ENCODE results near the gene CFAP20DC. TPM values are rescaled to one million over a fixed set of nuclear protein-coding genes. Genes with fewer than 3 reads are reported as not detected.
"Not testable (repeated sequence)": the region's sequence is repeated elsewhere in the genome, so short reads cannot be mapped to it uniquely, and the experiment has no call there.

CFAP20DC gene
- polyA plus RNA-seq, 2 of the 4 experiments (the other 2 are of a cell fraction) = 2.5 to 6.0 TPM

DNA sequence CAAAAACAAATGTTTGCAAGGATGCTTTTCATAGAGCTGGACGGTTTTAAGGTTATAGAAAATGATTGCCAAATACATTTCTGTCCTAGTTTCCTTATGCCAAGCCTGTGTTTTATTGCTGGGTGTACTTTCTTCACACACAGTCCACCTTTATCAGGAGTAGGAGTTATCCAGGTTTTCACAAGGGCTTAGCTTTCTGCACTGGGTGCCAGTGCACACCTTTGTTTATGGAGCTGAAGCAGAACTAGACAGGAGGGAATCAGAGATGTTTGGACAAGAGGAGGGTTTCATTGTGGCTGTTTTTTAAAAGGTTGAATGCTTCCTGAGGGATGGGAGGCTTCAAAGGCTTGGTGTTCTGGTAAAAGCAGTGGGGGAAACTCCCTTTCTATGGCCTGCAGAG lies 353.7 kb downstream of the CFAP20DC start:
- Histone ChIP-seq H3K4me2 (no peak overlapping the region), H3K9me3 (0 out of 3 replicates have a peak, but pooled peaks cover 8% of the 10 kb centered on the region), H3K4me1 (no peaks in the 10 kb centered on the region), H3K4me3 (no peak overlapping the region), H3K27ac (no peak overlapping the region)
- ATAC-seq = no peak
- 4% methylated on average over 1 of the region's 1 CpG for WGBS (ENCODE audit: missing lambda C conversion rate)
- ChIA-PET POLR2A (no interaction called here), CTCF (no interaction called here)
- no peak for TF ChIP-seq HEYL (CRISPR knock-in tag; IDR thresholded peaks at IDR 0.05)
- FAIRE-seq = no peak
- DNase-seq (ENCODE audit: low read depth in 1 of 2, low spot score in 1 of 2) = no peak

DNA sequence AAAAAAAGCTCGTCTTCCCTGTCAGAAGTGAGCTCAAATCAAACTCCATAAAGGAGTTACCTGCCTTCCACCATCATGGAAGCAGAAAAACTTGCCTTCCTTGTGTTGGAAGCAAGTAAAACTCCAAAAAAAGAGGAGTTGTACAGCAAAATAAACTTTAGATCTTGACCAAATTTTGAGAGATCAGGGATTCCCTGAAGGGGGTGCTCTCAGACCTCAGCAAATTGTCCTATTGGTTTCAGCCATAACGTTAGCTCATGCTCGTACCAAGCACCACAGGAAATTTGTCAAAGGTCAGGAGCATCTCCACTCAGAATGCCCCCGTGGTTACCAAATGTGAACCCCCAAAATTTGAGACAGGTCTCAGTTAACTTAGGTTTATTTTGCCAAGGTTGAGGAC lies 354.5 kb downstream of the CFAP20DC start:
- H3K27ac ChIP-seq; H3K4me2 ChIP-seq; POLR2A ChIA-PET; H3K4me1 ChIP-seq; DNase-seq (ENCODE audit: low read depth in 1 of 2, low spot score in 1 of 2); H3K4me3 ChIP-seq; H3K9me3 ChIP-seq; CTCF ChIA-PET; ATAC-seq; FAIRE-seq: not testable (repeated sequence)
- WGBS (ENCODE audit: missing lambda C conversion rate) = 1% methylated on average over 4 of the region's 4 CpGs

DNA sequence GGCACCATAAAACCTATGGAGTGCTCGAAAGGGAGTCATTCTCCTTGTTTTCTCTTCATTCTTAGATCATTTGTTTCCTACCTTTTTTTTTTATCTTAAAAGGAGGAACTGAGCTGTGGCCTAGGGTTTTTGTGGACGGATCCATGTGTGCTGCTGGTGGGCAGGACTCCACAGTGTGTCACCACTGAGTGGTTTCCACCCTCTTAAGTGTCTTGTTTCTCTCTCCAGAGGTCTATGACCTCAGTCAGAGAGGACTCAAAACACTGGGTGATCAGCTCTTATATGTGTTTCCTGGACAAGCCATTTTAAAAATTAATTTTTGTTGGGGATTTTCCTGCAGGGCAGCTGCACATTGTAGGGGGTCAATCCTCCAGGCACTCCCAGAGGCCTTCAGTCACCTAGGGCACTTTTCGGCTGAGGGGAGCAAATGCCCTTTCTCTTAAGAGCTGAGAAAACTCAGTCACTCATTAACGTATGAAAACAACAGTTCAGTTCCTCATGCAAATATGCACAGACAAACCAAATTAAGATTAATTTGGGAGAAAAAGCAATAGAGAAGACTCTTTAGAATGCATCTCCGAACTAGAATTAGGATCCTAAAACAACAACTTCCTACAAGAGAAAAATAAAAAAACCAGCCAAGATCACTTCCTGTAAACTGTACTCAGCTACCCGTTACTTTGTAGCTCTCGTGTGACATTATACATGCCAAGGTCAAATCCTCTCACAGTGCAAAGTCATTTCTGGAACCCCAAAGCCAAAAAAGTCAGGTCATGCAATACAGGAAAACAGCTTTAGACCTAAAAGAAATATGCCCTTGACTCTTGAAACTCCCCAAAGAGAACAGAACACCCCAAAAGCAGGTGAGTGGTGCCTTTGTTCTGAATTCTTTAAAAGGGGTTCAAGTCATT lies 355.6 kb downstream of the CFAP20DC start:
- ChIA-PET POLR2A (no interaction called here), CTCF (no interaction called here)
- FAIRE-seq = no peak
- no peak for ATAC-seq
- WGBS (ENCODE audit: missing lambda C conversion rate) = 19% methylated on average over 7 of the region's 7 CpGs
- Histone ChIP-seq H3K4me2 (no peak overlapping the region), H3K27ac (no peak overlapping the region), H3K4me3 (no peak overlapping the region), H3K4me1 (no peaks in the 10 kb centered on the region), H3K9me3 (0 out of 3 replicates have a peak, but pooled peaks cover 8% of the 10 kb centered on the region)
- TF ChIP-seq POLR2AphosphoS2 (conservative IDR thresholded peaks at IDR 0.05; ENCODE audit: low read length) (no peak), RNF2 (IDR thresholded peaks at IDR 0.05; ENCODE audit: borderline replicate concordance, low read depth) (no peak), CHD4 (IDR thresholded peaks at IDR 0.05; ENCODE audit: borderline replicate concordance) (no peak), GATA3 (IDR thresholded peaks at IDR 0.05; ENCODE audit: borderline replicate concordance) (no peak), RAD21 (conservative IDR thresholded peaks at IDR 0.05 in 1 of 2, IDR thresholded peaks at IDR 0.05 in 1 of 2) (no peak), ZSCAN20 (CRISPR knock-in tag; IDR thresholded peaks at IDR 0.05) (no peak), JUN (IDR thresholded peaks at IDR 0.05) (no peak), EHF (CRISPR knock-in tag; IDR thresholded peaks at IDR 0.05) (no peak), FOXS1 (CRISPR knock-in tag; IDR thresholded peaks at IDR 0.05) (no peak)
- TF ChIP-seq, protein P1, sequence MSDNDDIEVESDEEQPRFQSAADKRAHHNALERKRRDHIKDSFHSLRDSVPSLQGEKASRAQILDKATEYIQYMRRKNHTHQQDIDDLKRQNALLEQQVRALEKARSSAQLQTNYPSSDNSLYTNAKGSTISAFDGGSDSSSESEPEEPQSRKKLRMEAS (IDR thresholded peaks at IDR 0.05) = no peak
- no peak for DNase-seq (ENCODE audit: low read depth in 1 of 2, low spot score in 1 of 2)

DNA sequence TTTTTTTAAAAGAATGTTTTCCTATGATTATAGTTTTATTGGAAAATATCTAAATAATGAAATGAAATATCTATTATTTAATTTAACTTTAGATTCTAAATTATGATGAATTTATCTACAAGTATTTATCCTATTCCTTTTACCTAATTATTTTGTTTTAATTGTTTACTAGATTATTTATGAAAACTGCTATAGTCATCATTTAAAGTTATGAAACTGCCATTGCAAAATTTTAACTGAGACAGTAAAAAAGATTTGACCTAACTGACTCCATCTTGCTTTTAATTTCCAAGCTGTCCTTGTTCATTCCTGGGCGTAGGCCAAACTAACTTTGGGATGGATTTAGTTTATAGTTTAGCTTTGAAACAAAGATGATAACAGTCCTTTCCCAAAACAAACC lies 357.3 kb downstream of the CFAP20DC start:
- DNase-seq (ENCODE audit: low read depth in 1 of 2, low spot score in 1 of 2) (no peak), ATAC-seq (no peak), FAIRE-seq (no peak)
- H3K27ac ChIP-seq = no peak overlapping the region
- ChIA-PET POLR2A (no interaction called here), CTCF (no interaction called here)
- no peak overlapping the region for H3K4me3 ChIP-seq
- H3K4me1 ChIP-seq = no peaks in the 10 kb centered on the region
- H3K9me3 ChIP-seq = 0 out of 3 replicates have a peak, but pooled peaks cover 8% of the 10 kb centered on the region
- TF ChIP-seq MAFK (IDR thresholded peaks at IDR 0.05; ENCODE audit: partially characterized antibody) (peak; percentile 54), CBX2 (IDR thresholded peaks at IDR 0.05; ENCODE audit: borderline replicate concordance, low read depth) (no peak)
- no peak overlapping the region for H3K4me2 ChIP-seq
- WGBS (ENCODE audit: missing lambda C conversion rate) = 6% methylated on average over 1 of the region's 1 CpG

Data from A549 (cell line).